Activated CD8-positive, alpha-beta memory T cell treated with anti-CD3 and anti-CD28 coated beads, Interleukin-2, amount 50 U/mL, for 1 hour (primary cell): ENCODE results near the gene AGPAT3.

Source experiments
- DNase-seq: peaks from one replicate; pipeline ENCODE4 v3.0.0-alpha.2; 2020; ENCODE audit errors: extremely low read depth

AGPAT3 gene

DNA sequence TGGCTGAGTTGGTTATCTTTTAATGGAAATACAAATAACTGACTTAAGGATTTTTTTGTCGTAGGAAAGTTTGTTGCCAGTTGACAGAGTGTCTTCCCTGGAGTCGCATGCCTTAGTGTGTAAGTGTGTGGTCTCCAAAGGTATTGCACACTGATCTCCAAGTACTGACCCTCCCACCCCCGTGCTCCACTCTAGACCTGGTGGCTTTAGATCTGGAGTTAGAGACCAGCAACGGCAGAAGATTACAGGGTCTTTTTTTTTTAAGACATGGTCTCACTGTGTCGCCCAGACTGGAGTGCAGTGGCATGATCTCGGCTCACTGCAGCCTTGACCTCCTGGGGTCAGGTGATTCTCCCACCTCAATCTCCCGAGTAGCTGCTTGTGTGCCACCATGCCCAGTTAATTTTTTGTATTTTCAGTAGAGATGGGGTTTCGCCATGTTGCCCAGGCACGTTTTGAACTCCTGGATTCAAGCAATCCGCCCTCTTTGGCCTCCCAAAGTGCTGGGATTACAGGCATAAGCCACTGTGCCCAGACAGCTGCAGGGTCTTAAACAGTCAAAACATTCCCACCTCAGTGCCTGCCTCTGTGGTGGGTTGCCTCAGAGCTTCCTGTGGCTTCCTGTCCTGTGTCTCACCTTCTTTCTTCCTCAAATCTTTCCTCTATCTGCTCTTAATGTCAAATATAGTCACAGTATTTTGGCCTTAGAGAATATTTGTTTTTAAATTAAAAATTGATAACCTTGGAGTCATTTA lies 154.0 kb downstream of the AGPAT3 start:
- no peak for DNase-seq

DNA sequence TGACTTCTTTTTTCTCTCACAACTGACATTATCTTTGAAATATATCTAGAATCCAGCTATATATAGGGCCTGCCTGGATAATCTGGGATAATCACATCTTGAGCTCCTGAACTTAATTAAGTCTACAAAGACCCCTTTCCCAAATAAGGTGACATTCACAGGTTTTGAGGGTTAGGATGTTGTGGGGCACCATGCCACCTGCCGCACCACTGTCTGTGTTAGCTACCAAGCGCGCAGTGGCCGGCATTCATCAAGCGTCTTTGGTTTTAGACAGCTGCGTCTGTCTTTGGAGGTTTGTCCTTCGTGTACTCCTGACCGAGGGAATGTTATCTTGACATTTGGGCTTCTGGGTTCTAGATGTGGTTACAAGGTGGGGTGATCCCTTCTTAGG lies 154.5 kb downstream of the AGPAT3 start:
- no peak for DNase-seq

DNA sequence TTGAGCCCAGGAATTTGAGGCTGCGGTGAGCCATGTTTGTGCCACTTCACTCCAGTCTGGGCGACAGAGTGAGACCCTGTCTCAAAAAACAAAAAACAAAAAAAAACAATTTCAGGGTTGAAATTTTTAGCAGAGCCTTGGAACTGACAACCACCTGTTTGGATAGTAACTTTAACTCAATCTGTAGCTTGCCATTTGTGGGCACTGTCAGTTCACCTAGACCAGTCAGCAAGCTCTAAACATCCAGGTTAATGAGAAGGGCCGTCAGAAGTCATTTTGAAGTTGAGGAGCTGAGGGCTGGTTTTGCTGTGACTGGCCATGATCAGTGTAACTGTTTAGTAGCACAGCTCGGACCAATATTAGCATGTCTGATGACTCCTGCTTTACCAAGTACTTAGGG lies 155.5 kb downstream of the AGPAT3 start:
- DNase-seq = no peak

DNA sequence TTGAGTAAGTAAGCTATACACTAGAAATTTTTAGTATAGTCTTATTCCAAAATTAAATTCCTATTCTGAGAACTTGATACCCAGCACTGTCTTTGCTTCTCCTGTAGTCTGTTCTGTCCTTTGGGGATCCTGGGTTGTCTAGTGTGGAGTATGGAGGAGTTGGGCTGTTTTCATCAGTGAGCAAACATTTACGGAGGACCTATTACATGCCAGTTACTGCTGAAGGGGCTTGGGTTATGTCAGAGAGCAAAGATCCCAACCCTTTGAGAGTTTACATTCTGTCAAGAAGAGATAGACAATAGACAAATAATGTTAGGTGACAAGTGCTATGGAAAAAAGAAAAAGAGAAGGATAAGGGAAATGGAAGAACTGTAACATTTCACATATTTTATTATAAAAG lies 156.0 kb downstream of the AGPAT3 start:
- DNase-seq = no peak

DNA sequence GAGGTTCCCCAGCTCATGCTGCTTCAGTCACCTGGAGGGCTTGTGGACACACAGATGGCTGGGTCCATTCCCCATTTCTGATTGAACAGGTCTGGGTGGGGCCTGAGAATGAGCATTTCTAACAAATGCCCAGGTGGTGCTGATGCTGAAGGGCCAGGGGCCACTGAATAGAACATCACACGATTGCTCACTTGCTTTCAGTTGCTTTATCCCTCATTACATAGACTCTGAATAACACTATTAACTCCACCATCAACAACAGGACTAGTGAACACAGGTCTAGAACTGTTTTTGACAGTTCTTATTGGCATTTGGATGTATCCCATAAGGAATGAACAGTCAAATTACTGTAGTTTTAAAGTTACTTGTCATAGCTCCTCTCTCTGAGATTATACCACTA lies 159.2 kb downstream of the AGPAT3 start:
- DNase-seq = no peak

DNA sequence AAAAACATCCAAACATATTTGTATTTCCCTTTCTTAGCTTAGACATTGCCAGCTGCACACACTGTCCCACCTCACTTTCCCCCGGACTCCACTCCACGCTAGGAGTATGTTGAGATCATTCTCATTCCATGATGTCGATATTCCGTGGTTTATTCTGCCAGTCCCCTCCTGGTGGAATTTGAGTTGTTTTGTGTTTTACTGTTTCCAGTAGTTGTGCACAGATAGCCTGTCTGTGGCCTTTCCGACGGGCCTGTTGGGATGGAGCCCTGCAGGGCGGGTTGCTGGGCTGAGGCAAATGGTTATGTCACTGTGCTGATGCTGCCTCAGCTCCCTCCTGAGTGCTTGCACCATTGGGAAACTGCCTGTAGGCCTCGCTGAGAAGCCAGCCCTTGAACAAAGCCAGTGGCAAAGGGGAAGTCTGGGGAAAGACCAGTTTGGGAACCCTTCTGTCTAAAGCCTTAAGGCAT lies 159.9 kb downstream of the AGPAT3 start:
- DNase-seq = no peak

DNA sequence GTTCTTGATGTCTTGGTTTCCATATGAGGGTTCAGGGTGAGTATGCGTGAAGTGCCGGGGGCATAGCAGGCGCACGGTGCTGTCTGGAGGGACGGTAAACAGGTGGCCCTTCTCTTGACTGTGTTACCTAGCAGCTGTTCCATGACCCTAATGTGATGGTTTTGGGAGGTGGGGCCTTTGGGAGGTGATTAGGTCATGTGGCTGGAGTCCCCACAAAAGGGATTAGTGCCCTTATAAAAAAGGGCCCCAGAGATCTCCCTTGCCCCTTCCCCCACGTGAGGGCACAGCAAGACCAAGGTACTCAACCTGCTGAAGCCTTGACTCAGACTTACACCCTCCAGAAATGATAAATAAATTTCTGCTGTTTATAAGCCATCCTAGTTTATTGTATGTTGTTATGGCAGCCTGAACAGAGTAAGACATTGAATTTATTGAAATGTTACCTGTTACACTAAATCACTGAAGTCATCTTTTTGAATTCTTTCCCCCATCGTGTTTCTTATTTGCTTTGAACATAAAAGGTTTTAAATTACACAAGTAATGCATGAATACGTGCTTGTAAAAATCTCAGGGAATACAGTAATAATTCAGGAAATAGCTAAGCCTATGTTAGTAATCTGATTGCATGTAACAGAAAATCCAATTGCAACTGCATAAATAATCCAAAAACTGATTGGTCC lies 162.7 kb downstream of the AGPAT3 start:
- no peak for DNase-seq

DNA sequence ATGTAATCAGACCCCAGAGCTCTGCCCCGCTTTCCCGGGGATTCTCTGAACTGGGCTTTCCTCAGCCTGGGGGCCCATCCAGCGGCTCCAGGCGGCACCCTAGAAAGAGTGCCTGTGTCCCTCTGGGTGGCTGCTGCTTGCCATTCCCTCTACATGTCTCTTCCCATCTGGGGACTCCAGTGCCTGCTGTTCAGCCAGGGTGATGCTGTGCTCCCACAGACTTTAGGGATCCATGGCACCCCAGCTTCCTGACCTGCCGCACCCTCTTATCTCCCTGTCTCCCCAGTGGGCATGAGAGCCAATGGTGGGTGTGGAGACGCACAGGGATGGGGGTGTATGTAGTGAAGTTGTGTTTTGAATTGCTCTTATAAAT lies 163.2 kb downstream of the AGPAT3 start:
- no peak for DNase-seq

DNA sequence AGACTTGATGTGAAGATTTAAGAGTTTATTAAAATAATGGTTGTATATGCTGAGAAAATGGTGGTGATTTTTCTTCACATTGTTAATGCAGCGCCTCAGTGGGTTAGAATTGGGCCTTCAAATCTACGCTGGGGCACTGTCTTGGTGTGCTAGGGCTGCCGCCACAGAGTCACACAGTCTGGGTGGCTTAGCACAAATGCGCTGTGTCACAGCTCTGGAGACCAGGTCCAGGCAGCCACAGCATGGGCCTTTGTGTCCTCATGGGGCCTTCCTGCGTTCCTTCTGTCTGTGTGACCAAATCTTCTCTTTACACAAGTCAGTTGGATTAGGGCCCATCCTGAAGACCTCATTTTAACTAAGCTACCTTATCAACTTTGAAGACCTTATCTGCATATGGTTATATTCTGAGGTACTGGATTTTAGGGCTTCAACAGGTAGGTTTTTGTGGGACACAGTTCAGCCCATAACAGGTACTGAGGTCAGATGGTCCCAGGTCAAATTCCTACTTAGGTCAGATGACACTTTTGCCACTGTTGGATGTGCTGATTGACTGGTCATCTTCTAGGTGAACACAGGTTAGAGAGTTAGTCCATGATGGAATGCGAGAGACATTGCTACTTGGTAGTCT lies 164.6 kb downstream of the AGPAT3 start:
- no peak for DNase-seq

DNA sequence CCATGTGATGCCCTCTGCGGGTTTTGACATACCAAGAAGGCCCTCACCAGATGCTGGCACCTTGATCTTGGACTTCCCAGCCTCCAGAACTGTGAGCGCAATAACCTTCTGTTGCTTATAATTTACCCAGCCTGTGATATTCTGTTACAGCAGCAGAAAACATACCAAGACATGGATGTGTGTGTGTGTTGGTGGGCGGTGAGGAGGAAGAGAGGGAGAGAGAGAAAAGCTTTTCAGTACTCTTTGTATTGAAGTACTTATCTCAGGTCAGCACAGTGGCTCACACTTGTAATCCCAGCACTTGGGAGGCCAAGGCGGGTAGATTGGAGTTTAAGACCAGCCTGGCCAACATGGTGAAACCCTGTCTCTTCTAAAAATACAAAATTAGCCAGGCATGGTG lies 170.2 kb downstream of the AGPAT3 start:
- DNase-seq = no peak
